Effector memory CD8-positive, alpha-beta T cell (primary cell): ENCODE results near the gene GPR160.
"Not testable (repeated sequence)": the region's sequence is repeated elsewhere in the genome, so short reads cannot be mapped to it uniquely, and the experiment has no call there.

Source experiments
- ATAC-seq: fragments of 150-1000 bp; cut with Tn5 transposase; replicated peaks from 2 replicates; pipeline ENCODE4 v1.10.0; 2021; ENCODE audit warnings: mild to moderate bottlenecking, moderate library complexity
- DNase-seq, 3 experiments: peaks; one replicate each; pipeline ENCODE4 v3.0.0; 2021
- H3K27ac Mint-ChIP-seq, 2 donors: one replicate each; pipeline ENCODE4 v1.8.0; 2022; ENCODE audit warnings: mild to moderate bottlenecking in 2 of 2, mixed read lengths in 2 of 2, moderate library complexity in 2 of 2
- H3K27me3 Mint-ChIP-seq, 2 donors: one replicate each; pipeline ENCODE4 v1.8.0; 2022; ENCODE audit warnings: mixed read lengths in 2 of 2
- H3K36me3 Mint-ChIP-seq: one replicate; pipeline ENCODE4 v1.8.0; 2022; ENCODE audit warnings: mild to moderate bottlenecking, moderate library complexity, mixed read lengths; ENCODE audit not compliant: insufficient read depth
- H3K4me1 Mint-ChIP-seq, 2 donors: one replicate each; pipeline ENCODE4 v1.8.0; 2022; ENCODE audit warnings: low read depth in 2 of 2, mixed read lengths in 2 of 2
- H3K4me3 Mint-ChIP-seq, 2 donors: one replicate each; pipeline ENCODE4 v1.8.0; 2022; ENCODE audit warnings: mild to moderate bottlenecking in 2 of 2, mixed read lengths in 2 of 2, moderate library complexity in 2 of 2
- H3K9me3 Mint-ChIP-seq, 2 donors: one replicate each; pipeline ENCODE4 v1.8.0; 2022; ENCODE audit warnings: mixed read lengths in 2 of 2

GPR160 gene

GRCh38 chr3:170010498-170010897, 27.3 kb upstream of the GPR160 start:
- ATAC-seq (no peak), DNase-seq (no peak)
- Mint-ChIP-seq H3K27me3 (peaks cover 5 to 9% of the 10 kb centered on the region in 2 donors), H3K36me3 (no peaks in the 10 kb centered on the region), H3K4me3 (no peak overlapping the region), H3K27ac (no peak overlapping the region), H3K9me3 (no peaks in the 10 kb centered on the region), H3K4me1 (peaks cover 7 to 8% of the 10 kb centered on the region in 2 donors)

GRCh38 chr3:170012683-170013400, 25.0 kb upstream of the GPR160 start:
- Mint-ChIP-seq H3K27ac (no peak overlapping the region), H3K27me3 (peaks cover 19 to 26% of the 10 kb centered on the region in 2 donors), H3K9me3 (no peaks in the 10 kb centered on the region), H3K36me3 (no peaks in the 10 kb centered on the region), H3K4me3 (no peak overlapping the region), H3K4me1 (peaks cover 0 to 3% of the 10 kb centered on the region in 2 donors)
- DNase-seq (no peak), ATAC-seq (no peak)

DNA sequence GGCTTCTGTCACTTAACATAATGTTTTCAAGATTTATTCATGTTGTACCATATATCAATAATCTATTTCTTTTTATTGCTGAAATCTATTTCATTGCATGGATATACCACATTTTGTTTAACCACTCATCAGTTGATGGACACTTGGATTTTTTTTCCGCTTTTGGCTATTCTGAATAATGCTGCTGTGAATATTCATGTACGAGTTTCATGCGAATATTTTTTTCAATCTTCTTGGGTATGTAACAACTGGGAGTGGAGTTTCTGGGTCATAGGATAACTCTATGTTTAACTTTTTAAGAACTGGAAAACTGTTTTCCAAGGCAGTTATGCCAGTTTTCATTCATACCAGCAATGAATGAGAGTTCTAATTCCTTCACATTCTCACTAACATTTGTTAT, 21.7 kb upstream of the GPR160 start:
- Mint-ChIP-seq H3K36me3 (no peaks in the 10 kb centered on the region), H3K27ac (no peak overlapping the region), H3K9me3 (no peaks in the 10 kb centered on the region), H3K4me1 (peaks cover 0 to 3% of the 10 kb centered on the region in 2 donors), H3K4me3 (no peak overlapping the region), H3K27me3 (peaks cover 21 to 30% of the 10 kb centered on the region in 2 donors)
- ATAC-seq (no peak), DNase-seq (no peak)

GRCh38 chr3:170019306-170019705, 18.5 kb upstream of the GPR160 start:
- not testable (repeated sequence) for H3K4me3 Mint-ChIP-seq, H3K4me1 Mint-ChIP-seq, H3K36me3 Mint-ChIP-seq, H3K27ac Mint-ChIP-seq, ATAC-seq, DNase-seq, H3K9me3 Mint-ChIP-seq
- peaks cover 24 to 33% of the 10 kb centered on the region in 2 donors for H3K27me3 Mint-ChIP-seq

DNA sequence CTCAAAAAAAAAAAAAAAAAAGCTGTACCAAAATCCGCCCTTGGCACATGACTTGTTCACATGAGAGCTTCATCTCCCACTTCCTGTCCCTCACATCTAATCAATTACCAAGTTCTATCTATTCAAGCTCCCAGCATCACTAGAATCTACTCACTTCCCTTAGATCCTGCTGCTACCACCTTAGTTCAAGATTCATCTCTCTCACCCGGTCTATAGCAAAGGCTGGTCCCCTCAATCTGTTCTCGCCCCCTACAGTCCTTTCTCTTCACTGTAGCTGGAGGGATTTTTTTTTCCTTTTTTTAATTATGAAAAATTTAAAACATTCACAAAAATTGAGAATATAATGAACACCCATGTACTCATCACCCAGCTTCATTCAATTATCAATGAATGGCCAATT, 16.7 kb upstream of the GPR160 start:
- no peaks in the 10 kb centered on the region for H3K36me3 Mint-ChIP-seq
- no peak overlapping the region for H3K27ac Mint-ChIP-seq
- H3K27me3 Mint-ChIP-seq: peaks cover 35 to 45% of the 10 kb centered on the region in 2 donors
- no peak overlapping the region for H3K4me3 Mint-ChIP-seq
- DNase-seq: no peak
- peaks cover 0 to 3% of the 10 kb centered on the region in 2 donors for H3K4me1 Mint-ChIP-seq
- ATAC-seq: no peak
- H3K9me3 Mint-ChIP-seq: no peaks in the 10 kb centered on the region

DNA sequence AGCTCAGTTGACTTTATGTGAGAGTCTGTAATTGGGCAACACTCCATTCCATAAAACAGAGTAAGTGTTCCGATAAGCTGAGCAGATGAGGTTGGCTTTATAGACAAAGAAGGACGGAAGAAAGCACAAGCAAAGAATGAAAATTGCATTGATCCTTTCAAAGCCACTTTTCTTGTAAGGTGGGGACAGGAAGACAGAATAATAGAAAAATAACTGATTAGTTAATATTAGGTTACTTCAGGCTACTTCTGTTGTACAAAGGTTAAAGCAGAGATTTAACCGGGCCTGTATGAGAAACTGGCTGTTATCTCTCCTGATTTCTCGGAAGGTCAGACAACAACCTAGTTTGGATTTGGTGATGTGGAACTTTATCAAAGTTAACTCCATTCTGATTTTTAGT, 15.5 kb upstream of the GPR160 start:
- peaks cover 2 to 7% of the 10 kb centered on the region in 2 donors for H3K4me1 Mint-ChIP-seq
- H3K27me3 Mint-ChIP-seq: peaks cover 23 to 33% of the 10 kb centered on the region in 2 donors
- H3K27ac Mint-ChIP-seq: no peak overlapping the region
- DNase-seq (no peak), ATAC-seq (no peak)
- H3K9me3 Mint-ChIP-seq: no peaks in the 10 kb centered on the region
- H3K4me3 Mint-ChIP-seq: no peak overlapping the region
- H3K36me3 Mint-ChIP-seq: no peaks in the 10 kb centered on the region

GRCh38 chr3:170023165-170023564, 14.6 kb upstream of the GPR160 start:
- ATAC-seq: no peak
- peaks cover 8 to 13% of the 10 kb centered on the region in 2 donors for H3K4me1 Mint-ChIP-seq
- no peak overlapping the region for H3K27ac Mint-ChIP-seq

DNA sequence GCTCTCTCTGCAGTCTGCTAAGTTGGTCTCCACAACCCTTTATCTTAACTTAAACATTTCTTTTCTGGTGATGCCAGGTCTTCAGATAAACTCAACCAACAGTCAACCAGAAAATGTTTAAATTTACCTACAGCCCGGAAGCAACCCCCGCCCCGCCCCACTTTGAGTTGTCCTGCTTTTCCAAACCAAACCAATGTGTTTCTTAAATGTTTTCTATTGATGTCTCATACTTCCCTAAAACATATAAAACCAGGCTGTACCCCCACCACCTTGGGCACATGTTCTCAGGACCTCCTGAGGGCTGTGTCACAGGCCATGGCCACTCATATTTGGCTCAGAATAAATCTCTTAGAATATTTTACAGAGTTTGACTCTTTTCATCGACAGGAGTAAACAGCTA, 13.2 kb upstream of the GPR160 start:
- no peak overlapping the region for H3K27ac Mint-ChIP-seq
- no peaks in the 10 kb centered on the region for H3K9me3 Mint-ChIP-seq
- peaks cover 8 to 13% of the 10 kb centered on the region in 2 donors for H3K4me1 Mint-ChIP-seq
- ATAC-seq: no peak
- no peak for DNase-seq
- no peaks in the 10 kb centered on the region for H3K36me3 Mint-ChIP-seq
- H3K27me3 Mint-ChIP-seq: peaks cover 15 to 16% of the 10 kb centered on the region in 2 donors
- H3K4me3 Mint-ChIP-seq: no peak overlapping the region

More at GRCh38 chr3:170023165-170023564, 14.6 kb upstream of the GPR160 start:
- no peaks in the 10 kb centered on the region for H3K36me3 Mint-ChIP-seq
- H3K4me3 Mint-ChIP-seq: no peak overlapping the region
- no peak for DNase-seq
- H3K9me3 Mint-ChIP-seq: no peaks in the 10 kb centered on the region
- peaks cover 21 to 25% of the 10 kb centered on the region in 2 donors for H3K27me3 Mint-ChIP-seq

- Mint-ChIP-seq H3K9me3 (no peaks in the 10 kb centered on the region), H3K4me3 (no peak overlapping the region), H3K4me1 (peaks cover 11 to 13% of the 10 kb centered on the region in 2 donors), H3K36me3 (no peaks in the 10 kb centered on the region), H3K27me3 (peaks cover 15 to 16% of the 10 kb centered on the region in 2 donors), H3K27ac (peak overlapping the region in 1 of 2 donors; percentile 39)
- peak; percentile 66 for ATAC-seq
- no peak for DNase-seq
Measured at GRCh38 chr3:170027233-170028102, 10.3 kb upstream of the GPR160 start.

GRCh38 chr3:170033489-170033888, 4.3 kb upstream of the GPR160 start:
- Mint-ChIP-seq H3K4me3 (peak overlapping the region; percentile 33 to 40), H3K27me3 (no peaks in the 10 kb centered on the region), H3K4me1 (peaks cover 15 to 20% of the 10 kb centered on the region in 2 donors), H3K27ac (peak overlapping the region in 1 of 2 donors; percentile 10), H3K9me3 (no peaks in the 10 kb centered on the region), H3K36me3 (peaks cover 12% of the 10 kb centered on the region)
- DNase-seq (peak; percentile 27 to 39 (median 39)), ATAC-seq (peak; percentile 69)

DNA sequence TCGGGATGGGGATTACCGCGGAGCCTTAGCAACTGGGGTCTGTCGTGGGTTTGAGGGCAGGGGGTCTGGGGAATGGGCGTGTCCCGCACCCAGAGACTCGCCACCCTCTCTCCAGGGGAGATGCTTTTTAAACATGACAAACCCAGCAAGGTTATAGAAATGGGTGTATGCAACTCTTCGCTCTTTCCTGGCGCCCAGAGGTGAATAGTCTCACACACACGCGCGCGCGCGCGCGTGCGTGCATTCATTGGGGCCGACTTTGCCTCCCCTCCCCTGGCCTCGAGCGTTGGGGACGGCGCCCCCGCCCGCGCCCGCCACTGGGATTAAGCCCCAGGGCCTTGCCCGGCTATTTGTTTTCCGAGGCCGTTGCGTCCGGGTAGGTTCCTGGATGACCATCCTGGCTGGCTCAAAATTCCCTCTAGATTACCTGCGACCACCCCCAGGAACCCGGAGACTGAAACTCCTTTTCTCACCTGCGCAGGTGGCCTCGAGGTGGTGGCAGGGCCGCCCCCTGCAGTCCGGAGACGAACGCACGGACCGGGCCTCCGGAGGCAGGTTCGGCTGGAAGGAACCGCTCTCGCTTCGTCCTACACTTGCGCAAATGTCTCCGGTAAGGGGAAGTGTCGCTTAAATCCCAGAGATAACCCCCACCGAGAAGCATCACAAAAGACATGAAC, 777 bp downstream of the GPR160 start:
- Mint-ChIP-seq H3K9me3 (no peaks in the 10 kb centered on the region), H3K27ac (peak overlapping the region in 1 of 2 donors; percentile 59), H3K36me3 (peaks cover 12% of the 10 kb centered on the region), H3K4me1 (peaks cover 5 to 10% of the 10 kb centered on the region in 2 donors), H3K27me3 (no peaks in the 10 kb centered on the region), H3K4me3 (peak overlapping the region; percentile 81)
- ATAC-seq (peak; percentile 17), DNase-seq (peak; percentile 8 to 29 (median 15))

DNA sequence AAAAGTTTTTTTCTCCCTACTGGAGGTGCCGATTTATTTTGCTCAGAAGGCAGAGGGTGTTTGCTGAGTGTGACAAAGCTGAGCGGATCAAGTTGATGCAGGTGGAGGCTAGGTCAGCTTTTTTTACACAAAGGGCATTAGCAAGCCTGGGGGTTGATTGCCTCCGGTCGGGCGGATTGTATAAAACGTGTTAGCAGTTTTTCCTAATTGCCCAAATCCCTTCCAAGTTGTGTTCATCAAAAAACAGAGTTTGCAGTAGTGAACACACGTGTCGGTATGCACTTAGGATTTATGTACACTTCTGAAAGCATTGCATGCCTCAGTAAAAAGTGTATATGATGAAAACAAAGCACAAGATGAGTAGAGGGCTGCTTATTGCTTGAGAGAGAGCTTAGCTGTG, 2.6 kb downstream of the GPR160 start:
- Mint-ChIP-seq H3K4me3 (no peak overlapping the region), H3K27ac (no peak overlapping the region), H3K9me3 (no peaks in the 10 kb centered on the region), H3K4me1 (peaks cover 0 to 7% of the 10 kb centered on the region in 2 donors), H3K36me3 (peaks cover 7% of the 10 kb centered on the region), H3K27me3 (no peaks in the 10 kb centered on the region)
- ATAC-seq (no peak), DNase-seq (no peak)

GRCh38 chr3:170043506-170043905, 5.7 kb downstream of the GPR160 start:
- no peaks in the 10 kb centered on the region for H3K27me3 Mint-ChIP-seq
- H3K9me3 Mint-ChIP-seq: no peaks in the 10 kb centered on the region
- H3K4me3 Mint-ChIP-seq: no peak overlapping the region
- H3K4me1 Mint-ChIP-seq: peaks cover 0 to 5% of the 10 kb centered on the region in 2 donors
- DNase-seq (no peak), ATAC-seq (no peak)
- peaks cover 3% of the 10 kb centered on the region for H3K36me3 Mint-ChIP-seq
- H3K27ac Mint-ChIP-seq: peak overlapping the region in 1 of 2 donors; percentile 25
